Right hindlimb (tissue), 1 donor: ENCODE results near the gene PSMD3.
"Not testable (repeated sequence)": the region's sequence is repeated elsewhere in the genome, so short reads cannot be mapped to it uniquely, and the experiment has no call there.

Source experiments
- DNase-seq: peaks from one replicate; pipeline ENCODE4 v3.0.0-alpha.2; 2018

The PSMD3 gene

GRCh38 chr17:39980351-39981206 is at the start of gene PSMD3:
Gene PSMD3 (plus strand): TSS chr17:39980807. CDS start chr17:39980971, 164 bp downstream.
- peak; percentile 100 for DNase-seq

- no peak for DNase-seq
Observed at GRCh38 chr17:39933912-39934311, 46.7 kb upstream of the PSMD3 start.

GRCh38 chr17:39934324-39934723 is 46.3 kb upstream of the PSMD3 start:
- DNase-seq, result no peak

- DNase-seq, result no peak
Observed at GRCh38 chr17:39935909-39936308, 44.7 kb upstream of the PSMD3 start.

GRCh38 chr17:39937447-39937846 is 43.2 kb upstream of the PSMD3 start:
- no peak for DNase-seq

- DNase-seq, result no peak
Observed at GRCh38 chr17:39938140-39938869, 42.3 kb upstream of the PSMD3 start.

- no peak for DNase-seq
Observed at GRCh38 chr17:39939106-39939505, 41.5 kb upstream of the PSMD3 start.

GRCh38 chr17:39939588-39940419 is 40.8 kb upstream of the PSMD3 start:
- peak; percentile 77 for DNase-seq

- no peak for DNase-seq
Observed at GRCh38 chr17:39943702-39944392, 36.8 kb upstream of the PSMD3 start.

GRCh38 chr17:39944393-39944711 is 36.3 kb upstream of the PSMD3 start:
- DNase-seq, result no peak

- DNase-seq, result no peak
Observed at GRCh38 chr17:39946551-39947330, 33.9 kb upstream of the PSMD3 start.

GRCh38 chr17:39948489-39948828 is 32.1 kb upstream of the PSMD3 start:
- DNase-seq, result not testable (repeated sequence)

GRCh38 chr17:39949028-39949427 is 31.6 kb upstream of the PSMD3 start:
- no peak for DNase-seq

GRCh38 chr17:39950871-39951348 is 29.7 kb upstream of the PSMD3 start:
- peak; percentile 43 for DNase-seq

- no peak for DNase-seq
Observed at GRCh38 chr17:39951924-39952679, 28.5 kb upstream of the PSMD3 start.

- peak; percentile 97 for DNase-seq
Observed at GRCh38 chr17:39952680-39953470, 27.7 kb upstream of the PSMD3 start.

GRCh38 chr17:39953471-39953888 is 27.1 kb upstream of the PSMD3 start:
- DNase-seq, result no peak

GRCh38 chr17:39954876-39955275 is 25.7 kb upstream of the PSMD3 start:
- DNase-seq, result no peak

GRCh38 chr17:39955726-39956225 is 24.8 kb upstream of the PSMD3 start:
- DNase-seq, result no peak

GRCh38 chr17:39960524-39961041 is 20.0 kb upstream of the PSMD3 start:
- no peak for DNase-seq
